ENCODE results near the gene SERPIND1. TPM values are rescaled to one million over a fixed set of nuclear protein-coding genes. Genes with fewer than 3 reads are reported as not detected.

SERPIND1 gene
- total RNA-seq, 4 donors from 2014 or later, result 0.22 TPM; not detected in 3

DNA sequence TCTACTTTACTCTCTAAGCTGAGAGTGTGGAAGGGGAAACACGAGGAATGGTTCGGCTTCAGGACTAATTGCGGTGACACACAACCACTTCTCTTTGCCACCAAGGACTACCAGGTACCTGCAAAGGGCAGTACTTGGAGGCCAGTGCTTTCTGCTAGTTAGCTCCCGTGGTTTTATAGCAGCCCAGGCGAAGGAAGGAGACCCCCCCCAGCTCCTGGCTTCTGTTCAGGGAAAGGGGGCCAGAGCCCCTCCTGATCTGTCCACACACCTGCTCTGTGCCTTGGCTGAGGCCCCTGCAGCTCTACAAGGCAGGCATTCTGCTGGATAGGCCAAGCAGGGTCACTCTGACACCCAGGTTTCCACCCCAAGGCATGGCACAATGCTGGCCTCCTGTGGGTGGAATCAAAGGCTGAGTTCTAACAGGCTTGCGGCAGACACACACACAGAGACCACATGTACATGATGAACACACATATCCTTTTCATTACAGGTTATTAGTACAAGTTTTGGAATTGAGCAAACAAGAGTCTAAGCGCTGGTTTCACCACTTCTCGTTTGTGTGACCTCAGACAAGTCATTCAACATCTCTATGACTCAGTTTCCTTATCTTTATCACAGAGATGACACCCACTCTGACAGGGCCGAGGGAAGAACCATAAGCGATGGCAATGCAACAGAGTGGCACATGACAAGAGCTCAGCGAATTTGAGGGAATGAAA lies 7.5 kb downstream of the SERPIND1 start:
- Histone ChIP-seq H3K4me1 (peaks cover 0 to 4% of the 10 kb centered on the region in 2 donors), H3K27ac (no peak overlapping the region), H3K27me3 (no peaks in the 10 kb centered on the region), H3K36me3 (no peaks in the 10 kb centered on the region), H3K9me3 (no peaks in the 10 kb centered on the region), H3K4me3 (no peak overlapping the region)
- in situ Hi-C loops (cut with MboI; ENCODE audit: low sequenced_read_pairs in 4 of 4), result no loop called here
- ATAC-seq (no peak), DNase-seq (no peak)
- TF ChIP-seq CTCF (IDR thresholded peaks at IDR 0.05 in 4 of 5, conservative IDR thresholded peaks at IDR 0.05 in 1 of 5), result no peak
- TF ChIP-seq POLR2A (IDR thresholded peaks at IDR 0.05), result no peak
- intact Hi-C loops (cut with DNase I; ENCODE audit: low total_unique reads), result no loop called here

DNA sequence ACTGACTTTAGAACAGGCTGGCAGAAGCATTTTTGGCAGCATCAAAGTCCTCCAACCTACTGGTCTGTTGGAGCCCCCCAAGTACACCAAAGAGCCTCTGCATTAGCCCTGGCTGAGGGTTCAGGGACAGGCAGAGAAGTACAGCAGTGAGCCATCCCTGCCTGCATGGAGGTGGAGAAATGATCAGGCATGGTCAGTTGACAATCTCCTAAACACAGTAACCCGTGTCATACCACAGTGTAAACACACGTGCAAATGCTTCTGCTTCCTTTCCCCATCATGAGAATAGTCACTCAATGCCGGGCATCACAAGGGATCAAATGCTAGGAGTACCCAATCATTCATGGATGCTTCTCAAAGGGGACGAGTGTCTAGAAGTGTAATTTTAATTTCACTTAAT lies 8.2 kb downstream of the SERPIND1 start:
- intact Hi-C loops (cut with DNase I; ENCODE audit: low total_unique reads), result no loop called here
- H3K4me3 ChIP-seq, result no peak overlapping the region
- no peak overlapping the region for H3K27ac ChIP-seq
- no peaks in the 10 kb centered on the region for H3K9me3 ChIP-seq
- peaks cover 0 to 4% of the 10 kb centered on the region in 2 donors for H3K4me1 ChIP-seq
- in situ Hi-C loops (cut with MboI; ENCODE audit: low sequenced_read_pairs in 4 of 4), result no loop called here
- ATAC-seq, result no peak
- DNase-seq, result no peak
- peaks cover 0 to under 1% of the 10 kb centered on the region in 2 donors for H3K36me3 ChIP-seq
- no peaks in the 10 kb centered on the region for H3K27me3 ChIP-seq
- TF ChIP-seq POLR2A (IDR thresholded peaks at IDR 0.05), result no peak
- TF ChIP-seq CTCF (IDR thresholded peaks at IDR 0.05 in 4 of 5, conservative IDR thresholded peaks at IDR 0.05 in 1 of 5), result no peak

DNA sequence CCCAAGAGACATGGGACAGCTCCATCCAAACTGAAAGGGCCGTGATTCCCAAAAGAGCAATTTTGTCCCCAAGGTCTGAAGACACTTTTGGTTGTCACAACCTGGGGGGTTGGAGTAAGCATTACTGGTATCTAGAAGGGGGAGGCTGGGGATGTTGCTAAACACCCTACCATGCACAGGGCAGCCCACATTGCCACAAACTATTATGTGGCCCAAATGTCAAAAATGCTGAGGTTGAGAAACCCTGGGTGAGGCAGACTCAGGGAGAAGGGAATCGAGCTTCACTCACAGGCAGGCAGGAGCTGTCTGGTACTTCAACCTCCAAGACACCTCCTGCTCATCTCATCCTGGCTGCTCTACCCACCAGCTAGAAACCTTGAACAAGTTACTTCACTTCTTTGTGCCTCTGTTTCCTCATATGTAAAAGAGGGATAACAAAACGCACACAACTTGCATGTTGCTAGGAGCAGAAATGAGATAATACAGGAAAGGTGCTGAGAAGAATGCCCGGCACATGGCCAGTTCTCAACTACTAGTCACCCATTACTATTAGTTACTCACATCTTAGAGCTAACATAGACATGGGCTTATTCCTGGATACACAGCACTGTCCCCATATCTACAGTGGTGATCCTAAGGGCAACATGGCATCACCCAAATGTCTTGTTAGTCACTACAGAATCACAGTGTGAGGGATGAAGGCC lies 8.8 kb downstream of the SERPIND1 start:
- ATAC-seq, result no peak
- Histone ChIP-seq H3K4me3 (no peak overlapping the region), H3K36me3 (peaks cover 0 to 7% of the 10 kb centered on the region in 2 donors), H3K27me3 (no peaks in the 10 kb centered on the region), H3K27ac (no peak overlapping the region), H3K9me3 (no peaks in the 10 kb centered on the region), H3K4me1 (peaks cover 0 to 4% of the 10 kb centered on the region in 2 donors)
- no peak for DNase-seq
- in situ Hi-C loops (cut with MboI; ENCODE audit: low sequenced_read_pairs in 4 of 4), result no loop called here
- TF ChIP-seq POLR2A (IDR thresholded peaks at IDR 0.05) (no peak), CTCF (IDR thresholded peaks at IDR 0.05 in 4 of 5, conservative IDR thresholded peaks at IDR 0.05 in 1 of 5) (no peak)
- intact Hi-C loops (cut with DNase I; ENCODE audit: low total_unique reads), result no loop called here

- H3K27ac ChIP-seq, result no peak overlapping the region
- TF ChIP-seq POLR2A (IDR thresholded peaks at IDR 0.05) (no peak), CTCF (IDR thresholded peaks at IDR 0.05 in 4 of 5, conservative IDR thresholded peaks at IDR 0.05 in 1 of 5) (no peak)
- no peaks in the 10 kb centered on the region for H3K27me3 ChIP-seq
- DNase-seq, result no peak
- H3K4me1 ChIP-seq, result no peaks in the 10 kb centered on the region
- H3K4me3 ChIP-seq, result no peak overlapping the region
- no peak for ATAC-seq
- in situ Hi-C loops (cut with MboI; ENCODE audit: low sequenced_read_pairs in 4 of 4), result no loop called here
- no peaks in the 10 kb centered on the region for H3K9me3 ChIP-seq
- peaks cover 0 to 12% of the 10 kb centered on the region in 2 donors for H3K36me3 ChIP-seq
- intact Hi-C loops (cut with DNase I; ENCODE audit: low total_unique reads), result no loop called here
Observed at GRCh38 chr22:20783300-20783673, 9.4 kb downstream of the SERPIND1 start.
